ENCODE data around the gene KLHL10. TPM values are rescaled to one million over a fixed set of nuclear protein-coding genes. Genes with fewer than 3 reads are reported as not detected.

The KLHL10 gene
- total RNA-seq, 1 donor from 2014 or later: 0.50 TPM

GRCh38 chr17:41812381-41813151 lies 25.1 kb upstream of the KLHL10 start, which contains the start of gene FKBP10:
FKBP10 (plus strand) TSS chr17:41813004; CDS start chr17:41813035, 31 bp downstream.
- Histone ChIP-seq H3K4me3 (peak within 1 kb of the TSS; percentile 84), H3K9me3 (no peaks in the 10 kb centered on the region), H3K4me1 (peaks cover 27% of the 10 kb centered on the region), H3K27ac (peak within 1 kb of the TSS; percentile 73), H3K27me3 (ENCODE audit: low read depth) (no peaks in the 10 kb centered on the region), H3K36me3 (no peaks in the 10 kb centered on the region)
- DNase-seq: no peak
- TF ChIP-seq CTCF (IDR thresholded peaks at IDR 0.05): no peak
- intact Hi-C loops (cut with DNase I): no loop called here
- ATAC-seq: peak; percentile 12 to 35

- Histone ChIP-seq H3K27ac (no peak overlapping the region), H3K36me3 (no peaks in the 10 kb centered on the region), H3K9me3 (no peaks in the 10 kb centered on the region), H3K4me3 (peak overlapping the region; percentile 84), H3K4me1 (peaks cover 27% of the 10 kb centered on the region), H3K27me3 (ENCODE audit: low read depth) (no peaks in the 10 kb centered on the region)
- no peak for TF ChIP-seq CTCF (IDR thresholded peaks at IDR 0.05)
- DNase-seq (no peak), ATAC-seq (no peak)
- intact Hi-C loops (cut with DNase I): no loop called here
Observed at GRCh38 chr17:41813152-41813680, 24.4 kb upstream of the KLHL10 start.

GRCh38 chr17:41813699-41814124 lies 23.9 kb upstream of the KLHL10 start:
- intact Hi-C loops (cut with DNase I): no loop called here
- ATAC-seq (no peak), DNase-seq (no peak)
- no peaks in the 10 kb centered on the region for H3K36me3 ChIP-seq
- H3K4me3 ChIP-seq: peak overlapping the region; percentile 84
- peaks cover 27% of the 10 kb centered on the region for H3K4me1 ChIP-seq
- TF ChIP-seq CTCF (IDR thresholded peaks at IDR 0.05): no peak
- H3K27ac ChIP-seq: no peak overlapping the region
- H3K9me3 ChIP-seq: no peaks in the 10 kb centered on the region
- no peaks in the 10 kb centered on the region for H3K27me3 ChIP-seq (ENCODE audit: low read depth)

- intact Hi-C loops (cut with DNase I): no loop called here
- no peak for DNase-seq
- Histone ChIP-seq H3K4me1 (peaks cover 27% of the 10 kb centered on the region), H3K36me3 (no peaks in the 10 kb centered on the region), H3K4me3 (no peak overlapping the region), H3K27me3 (ENCODE audit: low read depth) (no peaks in the 10 kb centered on the region), H3K27ac (no peak overlapping the region), H3K9me3 (no peaks in the 10 kb centered on the region)
- ATAC-seq: no peak
- TF ChIP-seq CTCF (IDR thresholded peaks at IDR 0.05): no peak
Observed at GRCh38 chr17:41814195-41814594, 23.4 kb upstream of the KLHL10 start.

- Histone ChIP-seq H3K9me3 (no peaks in the 10 kb centered on the region), H3K4me1 (peaks cover 7% of the 10 kb centered on the region), H3K27me3 (ENCODE audit: low read depth) (no peaks in the 10 kb centered on the region), H3K27ac (no peak overlapping the region), H3K4me3 (no peak overlapping the region), H3K36me3 (no peaks in the 10 kb centered on the region)
- intact Hi-C loops (cut with DNase I): no loop called here
- DNase-seq (no peak), ATAC-seq (no peak)
- TF ChIP-seq CTCF (IDR thresholded peaks at IDR 0.05): no peak
Observed at GRCh38 chr17:41816637-41817320, 20.8 kb upstream of the KLHL10 start.
